GM12865 (cell line): ENCODE data around the gene MS4A10.

Experiments
- DNase-seq: peaks from one replicate; pipeline ENCODE4 v3.0.0; 2010; ENCODE audit warnings: low read depth
- H3K4me3 ChIP-seq: 2 replicates; pipeline ENCODE4 v1.5.1; 2011; ENCODE audit warnings: mild to moderate bottlenecking, low read depth, low read length, control low read depth
- TF ChIP-seq, protein P1 (sequence below): IDR thresholded peaks from 2 replicates; pipeline ENCODE4 v1.5.1; 2011; ENCODE audit warnings: low read length, control low read depth, low read depth, inconsistent platforms; ENCODE audit not compliant: insufficient read depth; ENCODE audit errors: missing control alignments

MS4A10 gene

DNA sequence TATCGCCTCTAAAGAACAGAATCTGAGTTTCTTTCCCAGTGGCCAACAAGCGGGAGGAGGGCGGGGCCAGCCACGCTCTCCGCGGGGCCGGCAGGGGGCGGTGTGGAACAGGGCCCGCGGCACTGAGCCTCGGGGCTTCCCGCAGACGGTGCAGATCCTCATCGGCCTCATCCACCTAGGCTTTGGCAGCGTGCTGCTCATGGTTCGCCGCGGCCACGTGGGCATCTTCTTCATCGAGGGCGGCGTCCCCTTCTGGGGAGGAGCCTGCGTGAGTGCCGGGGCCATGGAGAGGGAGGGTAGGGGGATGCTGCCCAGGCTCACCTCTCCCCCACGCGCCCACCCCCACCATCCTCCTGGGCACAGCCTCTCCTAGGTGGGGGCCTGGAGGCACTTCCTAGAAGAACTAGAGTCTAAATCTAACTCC, 17.7 kb upstream of the MS4A10 start:
- DNase-seq = no peak
- TF ChIP-seq, protein P1, sequence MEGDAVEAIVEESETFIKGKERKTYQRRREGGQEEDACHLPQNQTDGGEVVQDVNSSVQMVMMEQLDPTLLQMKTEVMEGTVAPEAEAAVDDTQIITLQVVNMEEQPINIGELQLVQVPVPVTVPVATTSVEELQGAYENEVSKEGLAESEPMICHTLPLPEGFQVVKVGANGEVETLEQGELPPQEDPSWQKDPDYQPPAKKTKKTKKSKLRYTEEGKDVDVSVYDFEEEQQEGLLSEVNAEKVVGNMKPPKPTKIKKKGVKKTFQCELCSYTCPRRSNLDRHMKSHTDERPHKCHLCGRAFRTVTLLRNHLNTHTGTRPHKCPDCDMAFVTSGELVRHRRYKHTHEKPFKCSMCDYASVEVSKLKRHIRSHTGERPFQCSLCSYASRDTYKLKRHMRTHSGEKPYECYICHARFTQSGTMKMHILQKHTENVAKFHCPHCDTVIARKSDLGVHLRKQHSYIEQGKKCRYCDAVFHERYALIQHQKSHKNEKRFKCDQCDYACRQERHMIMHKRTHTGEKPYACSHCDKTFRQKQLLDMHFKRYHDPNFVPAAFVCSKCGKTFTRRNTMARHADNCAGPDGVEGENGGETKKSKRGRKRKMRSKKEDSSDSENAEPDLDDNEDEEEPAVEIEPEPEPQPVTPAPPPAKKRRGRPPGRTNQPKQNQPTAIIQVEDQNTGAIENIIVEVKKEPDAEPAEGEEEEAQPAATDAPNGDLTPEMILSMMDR = peak; percentile 36

DNA sequence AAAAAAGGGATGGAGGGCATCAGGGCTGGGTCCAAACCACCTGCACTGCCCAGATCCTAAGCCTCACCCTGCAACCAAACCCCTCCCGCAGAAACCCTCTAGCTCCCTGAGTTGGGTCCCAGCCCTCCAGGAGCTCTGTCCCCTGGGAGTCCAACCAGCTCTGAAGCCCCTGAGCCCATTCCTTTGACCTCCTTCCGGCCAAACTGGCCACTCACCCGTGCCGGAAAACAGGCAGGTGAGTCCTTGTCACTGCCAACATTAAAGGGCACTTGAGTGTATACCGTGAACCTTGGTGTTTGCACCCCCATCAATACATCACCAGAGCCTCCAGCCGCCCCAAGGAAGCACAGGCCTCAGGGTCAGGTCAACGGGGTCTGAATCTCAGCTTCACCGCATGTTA, 16.9 kb upstream of the MS4A10 start:
- no peak overlapping the region for H3K4me3 ChIP-seq
- no peak for DNase-seq
- TF ChIP-seq, protein P1 = no peak

More for the DNA sequence above, 17.7 kb upstream of the MS4A10 start:
- no peak overlapping the region for H3K4me3 ChIP-seq

DNA sequence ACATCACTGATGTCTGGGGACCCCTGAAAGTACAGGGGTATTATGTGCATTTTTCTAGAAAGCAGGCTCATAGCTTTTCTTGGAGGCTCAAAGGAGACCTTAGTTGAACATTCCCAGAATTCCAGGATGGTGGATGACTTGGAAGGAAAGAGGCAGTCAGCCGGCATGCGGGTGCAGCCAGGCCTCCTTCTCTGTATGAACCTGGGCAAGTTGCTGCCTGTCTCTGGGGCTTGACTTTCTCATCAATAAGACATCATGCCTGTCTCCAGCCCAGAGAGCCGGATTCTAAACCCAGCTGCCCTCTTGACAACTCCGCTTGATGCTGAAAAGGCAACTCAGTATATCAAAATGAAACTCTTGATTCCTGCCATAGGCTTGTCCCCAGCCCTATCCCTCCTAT, 15.9 kb upstream of the MS4A10 start:
- H3K4me3 ChIP-seq = no peak overlapping the region
- TF ChIP-seq, protein P1 = no peak
- no peak for DNase-seq

DNA sequence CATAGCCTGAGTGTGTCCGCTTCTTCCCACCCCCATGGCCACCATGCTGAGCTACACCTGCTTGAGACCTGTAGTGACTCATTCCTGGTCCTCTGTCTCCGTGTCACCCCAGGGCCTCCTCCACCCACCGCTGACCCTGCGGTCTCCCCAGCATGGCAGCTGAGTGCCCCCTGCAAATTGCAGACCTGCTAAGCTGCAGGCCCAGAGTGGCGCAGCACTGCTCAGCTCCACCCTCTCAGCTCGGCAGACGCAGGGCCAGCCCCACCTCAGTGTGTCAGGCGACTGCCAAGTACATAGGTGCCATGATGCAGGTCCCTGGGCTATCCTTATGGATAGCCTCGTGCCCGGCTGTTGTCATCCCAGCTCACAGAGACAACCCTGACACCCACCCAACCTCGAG, 15.3 kb upstream of the MS4A10 start:
- TF ChIP-seq, protein P1 = no peak
- DNase-seq = no peak
- H3K4me3 ChIP-seq = no peak overlapping the region

DNA sequence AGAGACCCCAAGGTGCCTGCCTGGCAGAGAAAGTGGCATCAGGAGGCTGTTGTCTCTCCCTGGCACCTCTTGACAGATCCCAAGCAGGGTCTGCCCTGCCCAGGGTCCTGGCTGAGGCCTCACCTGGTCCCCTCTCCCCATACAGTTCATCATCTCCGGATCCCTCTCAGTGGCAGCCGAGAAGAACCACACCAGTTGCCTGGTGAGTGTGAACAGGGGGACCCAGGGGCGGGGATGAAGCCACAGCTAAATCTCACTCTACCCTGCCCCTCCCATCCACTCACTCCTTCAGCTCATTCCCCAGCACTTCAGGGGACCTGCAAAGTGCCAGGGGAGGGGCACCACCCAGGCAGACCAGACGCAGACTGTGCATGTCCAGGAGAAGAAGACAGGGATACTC, 14.0 kb upstream of the MS4A10 start:
- no peak for DNase-seq
- TF ChIP-seq, protein P1 = no peak
- H3K4me3 ChIP-seq = no peak overlapping the region

DNA sequence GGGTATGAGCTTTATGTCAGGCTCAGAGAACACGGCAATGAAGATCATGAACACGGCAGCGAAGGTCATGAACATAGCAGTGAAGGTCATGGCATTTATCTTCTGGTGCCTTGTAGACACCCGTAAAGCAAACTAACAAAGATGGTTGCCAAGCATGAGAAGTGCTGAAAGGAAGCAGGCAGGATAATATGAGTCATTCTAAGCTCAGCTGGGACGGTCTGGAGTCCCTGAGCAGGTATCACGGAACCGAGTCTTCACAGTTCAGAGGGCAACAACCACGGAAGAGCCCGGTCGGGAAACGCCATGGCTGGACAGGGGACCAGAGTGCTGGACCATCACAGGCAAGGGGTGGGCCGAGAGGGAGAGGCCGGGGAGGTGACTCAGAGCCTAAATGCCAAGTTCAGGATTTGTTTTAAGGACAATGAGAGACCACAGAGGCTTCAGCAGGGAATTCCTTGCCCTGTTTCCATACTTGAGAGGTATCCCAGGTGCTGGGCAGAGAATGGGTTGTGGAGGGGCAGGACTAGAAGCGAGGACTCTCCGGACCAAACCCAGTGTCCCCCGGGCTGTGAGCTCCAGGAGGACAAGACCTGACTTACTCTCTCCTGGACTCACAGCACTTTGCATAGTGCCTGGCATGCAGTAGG, 13.1 kb upstream of the MS4A10 start:
- TF ChIP-seq, protein P1 = no peak
- DNase-seq = peak; percentile 73
- H3K4me3 ChIP-seq = no peak overlapping the region

DNA sequence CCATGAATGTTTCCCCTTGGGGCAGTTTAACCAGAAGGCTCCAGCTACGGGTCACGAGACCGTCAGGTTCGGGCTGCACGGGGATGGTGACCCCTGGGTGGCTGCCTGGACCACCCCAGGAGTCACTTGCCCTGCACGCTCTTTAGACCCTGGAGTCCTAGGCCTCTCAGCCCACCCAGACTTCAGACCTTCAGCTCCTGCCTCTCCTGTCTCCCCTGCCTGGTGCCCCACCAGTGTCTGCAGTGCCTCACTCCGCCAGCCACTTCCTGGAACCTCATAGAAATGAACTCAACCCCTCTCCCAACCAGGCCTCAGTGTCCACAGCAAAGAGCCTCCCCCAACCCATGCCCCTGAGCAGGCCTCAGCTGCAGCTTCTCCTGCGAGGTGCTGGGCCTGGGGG, 12.5 kb upstream of the MS4A10 start:
- no peak overlapping the region for H3K4me3 ChIP-seq
- TF ChIP-seq, protein P1 = no peak

More for the DNA sequence above, 12.5 kb upstream of the MS4A10 start:
- DNase-seq = no peak
